ENCODE results near the gene HPD.
"Not testable (repeated sequence)": the region's sequence is repeated elsewhere in the genome, so short reads cannot be mapped to it uniquely, and the experiment has no call there.

Gene HPD

GRCh38 chr12:121866331-121866730 lies 7.7 kb upstream of the HPD start:
- DNase-seq (ENCODE audit: low read depth) = no peak
- in situ Hi-C loops (cut with HindIII; ENCODE audit: low sequenced_read_pairs) = no loop called here
- TF ChIP-seq CTCF (IDR thresholded peaks at IDR 0.05; ENCODE audit: low read depth, low read length, missing control alignments) = no peak
- H3K4me3 ChIP-seq (ENCODE audit: low read depth, low read length) = no peak overlapping the region

- TF ChIP-seq CTCF (IDR thresholded peaks at IDR 0.05; ENCODE audit: low read depth, low read length, missing control alignments) = no peak
- no peak overlapping the region for H3K4me3 ChIP-seq (ENCODE audit: low read depth, low read length)
- DNase-seq (ENCODE audit: low read depth) = no peak
- in situ Hi-C loops (cut with HindIII; ENCODE audit: low sequenced_read_pairs) = no loop called here
These were observed 3.1 kb upstream of the HPD start for GRCh38 chr12:121861636-121862254.

GRCh38 chr12:121860699-121861098 lies 2.0 kb upstream of the HPD start:
- in situ Hi-C loops (cut with HindIII; ENCODE audit: low sequenced_read_pairs); DNase-seq (ENCODE audit: low read depth); H3K4me3 ChIP-seq (ENCODE audit: low read depth, low read length): not testable (repeated sequence)

GRCh38 chr12:121860257-121860656 lies 1.6 kb upstream of the HPD start:
- in situ Hi-C loops (cut with HindIII; ENCODE audit: low sequenced_read_pairs) = no loop called here
- DNase-seq (ENCODE audit: low read depth) = no peak
- H3K4me3 ChIP-seq (ENCODE audit: low read depth, low read length) = no peak overlapping the region
- no peak for TF ChIP-seq CTCF (IDR thresholded peaks at IDR 0.05; ENCODE audit: low read depth, low read length, missing control alignments)

- no peak for TF ChIP-seq CTCF (IDR thresholded peaks at IDR 0.05; ENCODE audit: low read depth, low read length, missing control alignments)
- no peak for DNase-seq (ENCODE audit: low read depth)
- in situ Hi-C loops (cut with HindIII; ENCODE audit: low sequenced_read_pairs) = no loop called here
- H3K4me3 ChIP-seq (ENCODE audit: low read depth, low read length) = no peak overlapping the region
These were observed 369 bp downstream of the HPD start for GRCh38 chr12:121858318-121858661.

GRCh38 chr12:121857322-121858246 lies 1.1 kb downstream of the HPD start:
- H3K4me3 ChIP-seq (ENCODE audit: low read depth, low read length) = no peak overlapping the region
- no peak for DNase-seq (ENCODE audit: low read depth)
- no peak for TF ChIP-seq CTCF (IDR thresholded peaks at IDR 0.05; ENCODE audit: low read depth, low read length, missing control alignments)
- in situ Hi-C loops (cut with HindIII; ENCODE audit: low sequenced_read_pairs) = no loop called here

GRCh38 chr12:121852392-121852791 lies 6.3 kb downstream of the HPD start:
- H3K4me3 ChIP-seq (ENCODE audit: low read depth, low read length); DNase-seq (ENCODE audit: low read depth); in situ Hi-C loops (cut with HindIII; ENCODE audit: low sequenced_read_pairs): not testable (repeated sequence)

Measured in astrocyte of the cerebellum (primary cell).